K562 (cell line): ENCODE data around the gene USP48. TPM values are rescaled to one million over a fixed set of nuclear protein-coding genes. Genes with fewer than 3 reads are reported as not detected.

Experiments
- ATF1 ChIP-seq, 2 experiments: fragments of 450-650 bp in 1 of 2; IDR thresholded peaks; 2 replicates each; pipeline ENCODE4 v1.6.1; 2016; ENCODE audit warnings: missing compliant biosample characterization in 1 of 2, missing genetic modification characterization in 1 of 2
- CBX2 ChIP-seq: fragments of 200-600 bp; sonication (generic); IDR thresholded peaks from one replicate; pipeline ENCODE4 v1.6.1; 2012; ENCODE audit warnings: mild to moderate bottlenecking, low read length, inconsistent platforms; ENCODE audit not compliant: insufficient read depth, poor library complexity, severe bottlenecking
- FOSL1 ChIP-seq: fragments of 200-800 bp; sonication (Bioruptor generic); conservative IDR thresholded peaks from 2 replicates; pipeline ENCODE4 v1.6.1; 2016; ENCODE audit warnings: missing genetic modification characterization, missing compliant biosample characterization
- GABPB1 ChIP-seq: sonication (generic); formaldehyde crosslinking; IDR thresholded peaks from 2 replicates; pipeline ENCODE4 v1.8.0; 2022; ENCODE audit warnings: mild to moderate bottlenecking, missing genetic modification reagents
- GATAD2B ChIP-seq: fragments of 450-650 bp; IDR thresholded peaks from 2 replicates; pipeline ENCODE4 v1.6.1; 2017; ENCODE audit warnings: mild to moderate bottlenecking, borderline replicate concordance
- MCM3 ChIP-seq: fragments of 450-650 bp; IDR thresholded peaks from 2 replicates; pipeline ENCODE4 v1.6.1; 2016
- MECOM ChIP-seq: fragments of 250-450 bp; sonication (Bioruptor Pico); IDR thresholded peaks from 2 replicates; pipeline ENCODE4 v1.8.0; 2022; ENCODE audit warnings: inconsistent platforms
- MEF2D ChIP-seq: conservative IDR thresholded peaks from 2 replicates; pipeline ENCODE4 v1.6.1; 2016; ENCODE audit warnings: low read depth, missing genetic modification characterization, missing compliant biosample characterization
- POU5F1 ChIP-seq: fragments of 150-350 bp; IDR thresholded peaks from 2 replicates; pipeline ENCODE4 v1.6.1; 2014; ENCODE audit warnings: borderline replicate concordance, low read length, low read depth, mild to moderate bottlenecking; ENCODE audit not compliant: partially characterized antibody
- RFX7 ChIP-seq: fragments of 250-450 bp; sonication (Bioruptor Pico); IDR thresholded peaks from 2 replicates; pipeline ENCODE4 v1.5.1; 2021; ENCODE audit warnings: mild to moderate bottlenecking
- SRSF3 ChIP-seq: fragments of 200-400 bp; formaldehyde crosslinking; IDR thresholded peaks from 2 replicates; pipeline ENCODE4 v1.6.1; 2016; ENCODE audit warnings: mild to moderate bottlenecking, low read length, moderate library complexity; ENCODE audit not compliant: insufficient read depth
- ZEB2 ChIP-seq: fragments of 450-650 bp; IDR thresholded peaks from 2 replicates; pipeline ENCODE4 v1.6.1; 2016
- ZNF134 ChIP-seq: fragments of 250-450 bp; sonication (Bioruptor Pico); conservative IDR thresholded peaks from 2 replicates; pipeline ENCODE4 v1.4.0; 2020
- polyA plus RNA-seq, 8 experiments: library from polyadenylated mRNA; depleted of rRNA in 4 of 8; stranded (reverse) in 5 of 8; unstranded in 3 of 8; fragments of >200 nt; fragmentation: Nextera tagmentation in 2 of 8; fragmentation: Illumina TruSeq in 1 of 8; extraction: Ambion mirVana in 2 of 8; extraction: Trizol in 1 of 8; gene quantifications; 2 replicates each; pipeline versions ENCODE4 v1.2.1 to v1.2.3, GENCODE V29; 2011 to 2014; ENCODE audit warnings: inconsistent platforms in 1 of 8, missing spikeins in 1 of 8
- total RNA-seq, 7 experiments: library from RNA; depleted of rRNA in 6 of 7; stranded (reverse); fragments of >200 nt in 6 of 7; fragmentation: Illumina TruSeq in 2 of 7; extraction: Trizol in 2 of 7; gene quantifications; 2 replicates each; pipeline versions ENCODE4 v1.2.1 to v1.2.3, GENCODE V29; 2011 to 2021; ENCODE audit warnings: low replicate concordance in 1 of 7
- TF ChIP-seq, protein P1 (sequence below), 2 experiments: fragments of 450-650 bp; IDR thresholded peaks; 2 replicates each; pipeline ENCODE4 v1.6.1; 2018; ENCODE audit warnings: mild to moderate bottlenecking in 2 of 2, low read depth in 1 of 2; ENCODE audit not compliant: partially characterized antibody in 2 of 2
- TF ChIP-seq, protein P2 (sequence below): fragments of 450-650 bp; conservative IDR thresholded peaks from 2 replicates; pipeline ENCODE4 v1.6.1; 2016; ENCODE audit warnings: missing genetic modification characterization, low read depth, mild to moderate bottlenecking, control low read depth, missing compliant biosample characterization
- TF ChIP-seq, protein P3 (sequence below): fragments of 450-650 bp; IDR thresholded peaks from 2 replicates; pipeline ENCODE4 v1.7.0; 2016; ENCODE audit warnings: borderline replicate concordance
- TF ChIP-seq, protein P4 (sequence below): sonication (generic); formaldehyde crosslinking; IDR thresholded peaks from 2 replicates; pipeline ENCODE4 v1.8.0; 2022; ENCODE audit warnings: missing genetic modification reagents, mild to moderate bottlenecking, borderline replicate concordance

Gene USP48
- total and polyA plus RNA-seq, 9 of the 15 experiments (the other 6 are each of a cell fraction or from before 2014, with no cell fraction given) = 23.3 to 123 (median 106) TPM

DNA sequence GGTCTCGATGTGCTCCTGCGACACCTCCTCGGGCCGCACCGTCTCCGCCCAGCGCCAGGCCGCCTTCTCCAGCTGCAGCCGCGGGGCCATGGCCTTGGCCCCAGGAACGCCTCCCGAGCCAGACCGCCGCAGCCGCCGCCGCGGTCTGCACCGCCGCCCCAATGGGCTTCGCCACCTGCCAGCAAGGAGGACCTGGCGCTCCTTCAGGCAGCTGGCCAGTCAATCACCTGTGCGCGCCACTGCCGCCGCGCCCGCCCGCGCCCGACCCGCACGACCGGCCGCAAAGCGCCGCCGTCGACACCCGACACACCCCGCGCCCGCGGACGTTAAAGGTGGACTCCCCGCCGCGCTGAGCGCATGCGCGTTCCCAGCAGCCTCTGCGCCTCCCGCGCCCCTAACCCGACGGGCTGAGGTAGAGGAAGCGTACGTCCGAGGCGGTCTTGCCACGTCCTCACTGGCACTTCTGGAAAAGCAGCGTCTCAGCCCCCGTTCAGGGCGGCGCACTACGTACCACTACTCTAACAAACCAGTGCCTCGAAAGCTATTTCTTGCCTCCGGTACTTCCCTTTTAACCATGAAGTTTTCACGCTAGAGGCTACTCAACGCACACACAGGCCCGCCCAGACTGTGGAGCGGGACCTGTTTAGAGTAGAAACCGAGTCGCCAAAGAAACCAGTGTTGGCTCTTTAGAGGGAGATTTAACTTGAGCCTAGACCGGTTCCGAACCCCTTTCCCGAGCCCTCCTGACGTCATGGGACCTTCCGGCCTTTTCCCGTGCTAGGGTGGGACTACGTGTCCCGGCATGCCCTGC, at the start of gene USP48 (continued):
- TF ChIP-seq ATF1 (CRISPR knock-in tag; IDR thresholded peaks at IDR 0.05) (no peak; the same call in 1 of the 2 replicates), ATF1 (tag; IDR thresholded peaks at IDR 0.05) (peak; percentile 99), ZEB2 (no peak; the same call in 1 of the 2 replicates), MEF2D (tag) (peak; percentile 89), MCM3 (no peak), CBX2 (no peak), GABPB1 (CRISPR knock-in tag) (peak; percentile 93), SRSF3 (peak; percentile 97; the same call in 1 of the 2 replicates), GATAD2B (peak; percentile 81), FOSL1 (no peak), MECOM (CRISPR knock-in tag) (peak; percentile 63; the same call in 1 of the 2 replicates), ZNF134 (CRISPR knock-in tag) (no peak; the same call in 1 of the 2 replicates), RFX7 (CRISPR knock-in tag) (0 out of 2 replicates have a peak, but pooled peaks have one; percentile 80), POU5F1 (no peak)
- TF ChIP-seq, protein P1, sequence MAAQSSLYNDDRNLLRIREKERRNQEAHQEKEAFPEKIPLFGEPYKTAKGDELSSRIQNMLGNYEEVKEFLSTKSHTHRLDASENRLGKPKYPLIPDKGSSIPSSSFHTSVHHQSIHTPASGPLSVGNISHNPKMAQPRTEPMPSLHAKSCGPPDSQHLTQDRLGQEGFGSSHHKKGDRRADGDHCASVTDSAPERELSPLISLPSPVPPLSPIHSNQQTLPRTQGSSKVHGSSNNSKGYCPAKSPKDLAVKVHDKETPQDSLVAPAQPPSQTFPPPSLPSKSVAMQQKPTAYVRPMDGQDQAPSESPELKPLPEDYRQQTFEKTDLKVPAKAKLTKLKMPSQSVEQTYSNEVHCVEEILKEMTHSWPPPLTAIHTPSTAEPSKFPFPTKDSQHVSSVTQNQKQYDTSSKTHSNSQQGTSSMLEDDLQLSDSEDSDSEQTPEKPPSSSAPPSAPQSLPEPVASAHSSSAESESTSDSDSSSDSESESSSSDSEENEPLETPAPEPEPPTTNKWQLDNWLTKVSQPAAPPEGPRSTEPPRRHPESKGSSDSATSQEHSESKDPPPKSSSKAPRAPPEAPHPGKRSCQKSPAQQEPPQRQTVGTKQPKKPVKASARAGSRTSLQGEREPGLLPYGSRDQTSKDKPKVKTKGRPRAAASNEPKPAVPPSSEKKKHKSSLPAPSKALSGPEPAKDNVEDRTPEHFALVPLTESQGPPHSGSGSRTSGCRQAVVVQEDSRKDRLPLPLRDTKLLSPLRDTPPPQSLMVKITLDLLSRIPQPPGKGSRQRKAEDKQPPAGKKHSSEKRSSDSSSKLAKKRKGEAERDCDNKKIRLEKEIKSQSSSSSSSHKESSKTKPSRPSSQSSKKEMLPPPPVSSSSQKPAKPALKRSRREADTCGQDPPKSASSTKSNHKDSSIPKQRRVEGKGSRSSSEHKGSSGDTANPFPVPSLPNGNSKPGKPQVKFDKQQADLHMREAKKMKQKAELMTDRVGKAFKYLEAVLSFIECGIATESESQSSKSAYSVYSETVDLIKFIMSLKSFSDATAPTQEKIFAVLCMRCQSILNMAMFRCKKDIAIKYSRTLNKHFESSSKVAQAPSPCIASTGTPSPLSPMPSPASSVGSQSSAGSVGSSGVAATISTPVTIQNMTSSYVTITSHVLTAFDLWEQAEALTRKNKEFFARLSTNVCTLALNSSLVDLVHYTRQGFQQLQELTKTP (IDR thresholded peaks at IDR 0.05; ENCODE audit: low read depth in 1 of 2, partially characterized antibody in 2 of 2) = peak in 1 of 2 experiments; percentile 88
- TF ChIP-seq, protein P2, sequence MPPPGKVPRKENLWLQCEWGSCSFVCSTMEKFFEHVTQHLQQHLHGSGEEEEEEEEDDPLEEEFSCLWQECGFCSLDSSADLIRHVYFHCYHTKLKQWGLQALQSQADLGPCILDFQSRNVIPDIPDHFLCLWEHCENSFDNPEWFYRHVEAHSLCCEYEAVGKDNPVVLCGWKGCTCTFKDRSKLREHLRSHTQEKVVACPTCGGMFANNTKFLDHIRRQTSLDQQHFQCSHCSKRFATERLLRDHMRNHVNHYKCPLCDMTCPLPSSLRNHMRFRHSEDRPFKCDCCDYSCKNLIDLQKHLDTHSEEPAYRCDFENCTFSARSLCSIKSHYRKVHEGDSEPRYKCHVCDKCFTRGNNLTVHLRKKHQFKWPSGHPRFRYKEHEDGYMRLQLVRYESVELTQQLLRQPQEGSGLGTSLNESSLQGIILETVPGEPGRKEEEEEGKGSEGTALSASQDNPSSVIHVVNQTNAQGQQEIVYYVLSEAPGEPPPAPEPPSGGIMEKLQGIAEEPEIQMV (tag) = peak; percentile 87
- TF ChIP-seq, protein P3, sequence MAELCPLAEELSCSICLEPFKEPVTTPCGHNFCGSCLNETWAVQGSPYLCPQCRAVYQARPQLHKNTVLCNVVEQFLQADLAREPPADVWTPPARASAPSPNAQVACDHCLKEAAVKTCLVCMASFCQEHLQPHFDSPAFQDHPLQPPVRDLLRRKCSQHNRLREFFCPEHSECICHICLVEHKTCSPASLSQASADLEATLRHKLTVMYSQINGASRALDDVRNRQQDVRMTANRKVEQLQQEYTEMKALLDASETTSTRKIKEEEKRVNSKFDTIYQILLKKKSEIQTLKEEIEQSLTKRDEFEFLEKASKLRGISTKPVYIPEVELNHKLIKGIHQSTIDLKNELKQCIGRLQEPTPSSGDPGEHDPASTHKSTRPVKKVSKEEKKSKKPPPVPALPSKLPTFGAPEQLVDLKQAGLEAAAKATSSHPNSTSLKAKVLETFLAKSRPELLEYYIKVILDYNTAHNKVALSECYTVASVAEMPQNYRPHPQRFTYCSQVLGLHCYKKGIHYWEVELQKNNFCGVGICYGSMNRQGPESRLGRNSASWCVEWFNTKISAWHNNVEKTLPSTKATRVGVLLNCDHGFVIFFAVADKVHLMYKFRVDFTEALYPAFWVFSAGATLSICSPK = no peak
- TF ChIP-seq, protein P4, sequence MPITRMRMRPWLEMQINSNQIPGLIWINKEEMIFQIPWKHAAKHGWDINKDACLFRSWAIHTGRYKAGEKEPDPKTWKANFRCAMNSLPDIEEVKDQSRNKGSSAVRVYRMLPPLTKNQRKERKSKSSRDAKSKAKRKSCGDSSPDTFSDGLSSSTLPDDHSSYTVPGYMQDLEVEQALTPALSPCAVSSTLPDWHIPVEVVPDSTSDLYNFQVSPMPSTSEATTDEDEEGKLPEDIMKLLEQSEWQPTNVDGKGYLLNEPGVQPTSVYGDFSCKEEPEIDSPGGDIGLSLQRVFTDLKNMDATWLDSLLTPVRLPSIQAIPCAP (CRISPR knock-in tag) = no peak
